Nephron (organoid): ENCODE measurements around the gene SYNGR2.
"Not testable (repeated sequence)": the region's sequence is repeated elsewhere in the genome, so short reads cannot be mapped to it uniquely, and the experiment has no call there.

ENCODE experiments used
- H3K27ac Mint-ChIP-seq, 3 experiments: 2 replicates each; pipeline ENCODE4 v1.8.0; 2020; ENCODE audit warnings: mixed read lengths in 3 of 3, mild to moderate bottlenecking in 2 of 3, moderate library complexity in 1 of 3
- H3K27me3 Mint-ChIP-seq: 2 replicates; pipeline ENCODE4 v1.8.0; 2021; ENCODE audit warnings: low read depth, mild to moderate bottlenecking, moderate library complexity, mixed read lengths
- H3K36me3 Mint-ChIP-seq: 2 replicates; pipeline ENCODE4 v1.8.0; 2020; ENCODE audit warnings: low read depth, mixed read lengths
- H3K4me1 Mint-ChIP-seq: 2 replicates; pipeline ENCODE4 v1.8.0; 2020; ENCODE audit warnings: mixed read lengths
- H3K4me3 Mint-ChIP-seq, 3 experiments: 2 replicates each; pipeline ENCODE4 v1.8.0; 2020; ENCODE audit warnings: mild to moderate bottlenecking in 3 of 3, mixed read lengths in 3 of 3, moderate library complexity in 2 of 3
- H3K9me3 Mint-ChIP-seq: 2 replicates; pipeline ENCODE4 v1.8.0; 2020; ENCODE audit warnings: mixed read lengths
- TF ChIP-seq, protein P1 (sequence below), 3 experiments: fragments of 200-600 bp; sonication (generic); IDR thresholded peaks; one replicate each; pipeline ENCODE4 v1.5.0; 2021; ENCODE audit warnings: antibody characterized with exemption in 3 of 3; ENCODE audit not compliant: unreplicated experiment in 3 of 3

Gene SYNGR2

DNA sequence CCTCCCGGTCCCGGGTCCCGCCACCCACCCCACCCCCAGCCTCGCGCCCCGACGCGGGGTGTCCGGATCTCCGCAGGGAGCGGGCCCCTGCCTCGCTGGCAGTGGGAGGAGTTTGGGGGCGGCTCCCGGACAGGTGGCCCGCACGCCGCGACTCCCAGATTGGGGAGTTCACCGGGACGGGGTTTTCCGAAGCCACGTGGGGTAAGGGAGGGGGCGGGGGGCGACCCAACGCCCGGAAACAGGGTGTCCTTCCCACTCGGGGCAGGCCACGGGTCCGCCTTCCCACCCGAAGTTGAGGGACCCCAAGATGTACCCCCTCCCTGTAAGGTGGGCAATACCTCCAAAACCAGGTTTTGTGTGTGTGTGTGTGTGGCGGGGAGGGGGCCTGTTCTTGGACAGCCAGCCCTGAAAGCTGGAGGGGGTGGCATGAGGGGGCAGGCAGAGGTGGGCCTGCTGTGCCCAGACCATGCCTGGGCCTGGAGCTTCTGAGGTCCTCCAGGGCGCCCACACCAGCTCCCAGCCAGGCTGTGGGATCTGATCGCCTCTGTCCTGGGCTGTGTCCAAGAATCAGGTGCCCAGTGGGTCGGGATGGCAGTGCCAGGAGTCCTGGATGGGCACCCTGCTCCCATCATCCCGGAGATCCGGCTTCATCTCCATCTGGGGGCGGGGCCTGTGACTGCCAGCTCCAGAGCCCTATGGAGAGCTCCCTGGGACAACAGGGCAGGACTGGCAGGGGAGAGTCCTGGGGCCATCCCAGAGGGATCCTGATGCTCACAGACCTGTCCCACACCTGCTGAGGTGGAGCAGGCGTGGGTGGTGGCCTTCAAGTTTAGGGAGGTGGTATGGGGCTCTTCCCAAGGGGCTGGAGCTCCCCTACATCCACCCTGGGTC, 767 bp downstream of the SYNGR2 start:
- no peak overlapping the region for H3K27ac Mint-ChIP-seq
- TF ChIP-seq, protein P1, sequence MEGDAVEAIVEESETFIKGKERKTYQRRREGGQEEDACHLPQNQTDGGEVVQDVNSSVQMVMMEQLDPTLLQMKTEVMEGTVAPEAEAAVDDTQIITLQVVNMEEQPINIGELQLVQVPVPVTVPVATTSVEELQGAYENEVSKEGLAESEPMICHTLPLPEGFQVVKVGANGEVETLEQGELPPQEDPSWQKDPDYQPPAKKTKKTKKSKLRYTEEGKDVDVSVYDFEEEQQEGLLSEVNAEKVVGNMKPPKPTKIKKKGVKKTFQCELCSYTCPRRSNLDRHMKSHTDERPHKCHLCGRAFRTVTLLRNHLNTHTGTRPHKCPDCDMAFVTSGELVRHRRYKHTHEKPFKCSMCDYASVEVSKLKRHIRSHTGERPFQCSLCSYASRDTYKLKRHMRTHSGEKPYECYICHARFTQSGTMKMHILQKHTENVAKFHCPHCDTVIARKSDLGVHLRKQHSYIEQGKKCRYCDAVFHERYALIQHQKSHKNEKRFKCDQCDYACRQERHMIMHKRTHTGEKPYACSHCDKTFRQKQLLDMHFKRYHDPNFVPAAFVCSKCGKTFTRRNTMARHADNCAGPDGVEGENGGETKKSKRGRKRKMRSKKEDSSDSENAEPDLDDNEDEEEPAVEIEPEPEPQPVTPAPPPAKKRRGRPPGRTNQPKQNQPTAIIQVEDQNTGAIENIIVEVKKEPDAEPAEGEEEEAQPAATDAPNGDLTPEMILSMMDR (IDR thresholded peaks at IDR 0.05; ENCODE audit: unreplicated experiment in 3 of 3): no peak
- peaks cover 6% of the 10 kb centered on the region for H3K36me3 Mint-ChIP-seq
- H3K9me3 Mint-ChIP-seq: no peaks in the 10 kb centered on the region
- H3K4me1 Mint-ChIP-seq: peaks cover 23% of the 10 kb centered on the region
- peak overlapping the region; percentile 71 to 82 (median 79) for H3K4me3 Mint-ChIP-seq
- peaks cover 10% of the 10 kb centered on the region for H3K27me3 Mint-ChIP-seq

DNA sequence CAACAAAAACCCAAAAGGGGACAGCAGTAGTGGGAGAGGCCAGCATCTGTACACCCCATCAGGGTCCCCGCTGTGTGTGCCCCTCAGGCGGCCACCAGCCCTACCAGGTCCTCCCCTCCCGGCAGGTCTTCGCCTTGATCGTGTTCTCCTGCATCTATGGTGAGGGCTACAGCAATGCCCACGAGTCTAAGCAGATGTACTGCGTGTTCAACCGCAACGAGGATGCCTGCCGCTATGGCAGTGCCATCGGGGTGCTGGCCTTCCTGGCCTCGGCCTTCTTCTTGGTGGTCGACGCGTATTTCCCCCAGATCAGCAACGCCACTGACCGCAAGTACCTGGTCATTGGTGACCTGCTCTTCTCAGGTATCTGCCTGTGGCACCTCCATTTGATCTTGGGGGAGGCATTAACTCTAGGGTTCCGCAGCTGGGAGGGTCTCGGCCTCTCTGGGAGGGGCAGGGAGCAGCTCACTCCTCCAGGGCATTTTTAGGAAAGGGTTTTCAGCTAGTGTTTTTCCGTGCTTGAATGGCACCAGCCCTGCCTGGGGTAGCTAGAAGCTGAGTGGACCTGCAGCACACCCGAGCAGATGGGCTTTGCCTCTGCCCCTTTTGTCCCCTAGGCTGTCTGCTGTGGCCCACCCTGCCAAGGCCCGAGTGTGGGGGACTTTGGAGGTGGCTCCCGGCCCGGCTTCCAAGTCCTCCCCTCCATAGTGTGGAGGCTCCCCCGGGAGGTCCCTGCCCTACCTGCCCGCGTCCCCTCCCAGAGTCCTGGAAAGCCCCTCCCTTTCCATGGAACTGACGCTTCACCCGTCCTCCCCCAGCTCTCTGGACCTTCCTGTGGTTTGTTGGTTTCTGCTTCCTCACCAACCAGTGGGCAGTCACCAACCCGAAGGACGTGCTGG, 2.6 kb downstream of the SYNGR2 start:
- TF ChIP-seq, protein P1 (IDR thresholded peaks at IDR 0.05; ENCODE audit: unreplicated experiment in 3 of 3): no peak
- no peaks in the 10 kb centered on the region for H3K9me3 Mint-ChIP-seq
- H3K27ac Mint-ChIP-seq: peak overlapping the region in 1 of 3 experiments; percentile 34
- H3K4me1 Mint-ChIP-seq: peaks cover 35% of the 10 kb centered on the region
- H3K36me3 Mint-ChIP-seq: peaks cover 6% of the 10 kb centered on the region
- peak overlapping the region; percentile 64 to 85 (median 73) for H3K4me3 Mint-ChIP-seq
- H3K27me3 Mint-ChIP-seq: peaks cover 10% of the 10 kb centered on the region

DNA sequence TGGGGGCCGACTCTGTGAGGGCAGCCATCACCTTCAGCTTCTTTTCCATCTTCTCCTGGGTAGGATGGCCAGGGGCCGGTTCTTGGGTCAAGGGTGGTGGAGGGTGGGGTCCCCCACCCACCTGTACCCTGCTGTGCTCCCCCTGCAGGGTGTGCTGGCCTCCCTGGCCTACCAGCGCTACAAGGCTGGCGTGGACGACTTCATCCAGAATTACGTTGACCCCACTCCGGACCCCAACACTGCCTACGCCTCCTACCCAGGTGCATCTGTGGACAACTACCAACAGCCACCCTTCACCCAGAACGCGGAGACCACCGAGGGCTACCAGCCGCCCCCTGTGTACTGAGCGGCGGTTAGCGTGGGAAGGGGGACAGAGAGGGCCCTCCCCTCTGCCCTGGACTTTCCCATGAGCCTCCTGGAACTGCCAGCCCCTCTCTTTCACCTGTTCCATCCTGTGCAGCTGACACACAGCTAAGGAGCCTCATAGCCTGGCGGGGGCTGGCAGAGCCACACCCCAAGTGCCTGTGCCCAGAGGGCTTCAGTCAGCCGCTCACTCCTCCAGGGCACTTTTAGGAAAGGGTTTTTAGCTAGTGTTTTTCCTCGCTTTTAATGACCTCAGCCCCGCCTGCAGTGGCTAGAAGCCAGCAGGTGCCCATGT, 3.3 kb downstream of the SYNGR2 start:
- H3K27ac Mint-ChIP-seq, H3K36me3 Mint-ChIP-seq, H3K9me3 Mint-ChIP-seq: not testable (repeated sequence)
- Mint-ChIP-seq H3K4me1 (peaks cover 38% of the 10 kb centered on the region), H3K27me3 (peaks cover 10% of the 10 kb centered on the region), H3K4me3 (peak overlapping the region; percentile 19 to 74 (median 40))

- peak overlapping the region; percentile 33 to 74 (median 40) for H3K4me3 Mint-ChIP-seq
Measured at GRCh38 chr17:78172249-78173051, 4.1 kb downstream of the SYNGR2 start.

GRCh38 chr17:78173097-78173715, 4.8 kb downstream of the SYNGR2 start:
- Mint-ChIP-seq H3K4me3 (peak overlapping the region in 1 of 3 experiments; percentile 74), H3K27ac (peak overlapping the region in 1 of 3 experiments; percentile 29), H3K27me3 (peaks cover 10% of the 10 kb centered on the region), H3K9me3 (no peaks in the 10 kb centered on the region), H3K4me1 (peaks cover 38% of the 10 kb centered on the region), H3K36me3 (peaks cover 6% of the 10 kb centered on the region)
- TF ChIP-seq, protein P1 (IDR thresholded peaks at IDR 0.05; ENCODE audit: unreplicated experiment in 3 of 3): no peak

More at GRCh38 chr17:78172249-78173051, 4.1 kb downstream of the SYNGR2 start:
- H3K36me3 Mint-ChIP-seq: peaks cover 6% of the 10 kb centered on the region
- H3K4me1 Mint-ChIP-seq: peaks cover 38% of the 10 kb centered on the region
- H3K27me3 Mint-ChIP-seq: peaks cover 10% of the 10 kb centered on the region
- TF ChIP-seq, protein P1 (IDR thresholded peaks at IDR 0.05; ENCODE audit: unreplicated experiment in 3 of 3): no peak
- H3K27ac Mint-ChIP-seq: peak overlapping the region; percentile 29 to 57 (median 53)
- no peaks in the 10 kb centered on the region for H3K9me3 Mint-ChIP-seq
